Stimulated activated memory B cell treated with anti-CD40 and anti-IgM and Interleukin-4, amounts not matched to agents 10 μg/mL and 1 μg/mL and 100 μg/mL, for 72 hours (primary cell): Measurements from ENCODE around the gene CCDC85C.

ENCODE experiments used
- ATAC-seq: fragments of 150-1000 bp; cut with Tn5 transposase; 2 replicates; pipeline ENCODE4 v1.10.0; 2021
- H3K27ac Mint-ChIP-seq: one replicate; pipeline ENCODE4 v1.8.0; 2022; ENCODE audit warnings: mild to moderate bottlenecking, mixed read lengths
- H3K27me3 Mint-ChIP-seq: one replicate; pipeline ENCODE4 v1.8.0; 2022; ENCODE audit warnings: mixed read lengths
- H3K36me3 Mint-ChIP-seq: one replicate; pipeline ENCODE4 v1.8.0; 2022; ENCODE audit warnings: mixed read lengths
- H3K4me1 Mint-ChIP-seq: one replicate; pipeline ENCODE4 v1.8.0; 2022; ENCODE audit warnings: mixed read lengths
- H3K4me3 Mint-ChIP-seq: one replicate; pipeline ENCODE4 v1.8.0; 2022; ENCODE audit warnings: mild to moderate bottlenecking, moderate library complexity, mixed read lengths
- H3K9me3 Mint-ChIP-seq: one replicate; pipeline ENCODE4 v1.8.0; 2022; ENCODE audit warnings: mixed read lengths

The CCDC85C gene

DNA sequence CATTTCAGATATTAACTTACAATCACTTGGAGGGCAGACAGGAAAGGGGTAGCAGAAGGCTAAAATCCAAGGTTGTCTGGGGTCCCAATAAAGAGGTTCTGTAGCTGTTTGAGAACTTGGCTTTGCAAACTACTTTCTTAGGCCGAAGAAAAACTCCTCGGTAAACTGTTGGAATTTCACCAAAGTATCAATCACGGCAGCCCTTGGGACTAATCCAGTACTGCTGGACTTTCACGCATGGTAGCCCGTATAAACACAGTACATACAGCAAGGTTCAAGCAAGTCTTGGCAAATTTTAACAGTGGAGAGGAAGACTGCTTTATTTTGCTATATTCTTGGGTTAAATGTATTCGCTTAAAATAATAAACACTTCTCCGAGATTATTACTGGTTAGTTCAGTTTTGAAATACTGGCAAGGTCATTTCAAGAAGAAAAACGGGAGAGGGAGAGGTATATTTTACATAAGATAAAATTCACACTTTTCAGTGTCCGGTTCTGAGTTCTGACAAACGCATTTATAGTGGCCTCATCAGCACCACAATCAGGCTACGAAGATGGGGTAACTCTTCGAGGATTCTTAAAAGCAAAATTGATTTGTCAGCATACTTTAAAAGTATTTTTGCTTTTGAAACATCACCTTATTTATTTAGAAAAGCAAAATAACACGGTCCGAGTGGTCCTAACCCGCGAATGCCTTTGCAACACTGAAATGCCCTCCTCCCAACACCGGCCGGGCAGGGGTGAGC, 124.7 kb downstream of the CCDC85C start:
- Mint-ChIP-seq H3K27ac (peak overlapping the region; percentile 58), H3K27me3 (no peaks in the 10 kb centered on the region), H3K36me3 (peaks cover 6% of the 10 kb centered on the region), H3K9me3 (no peaks in the 10 kb centered on the region), H3K4me3 (peak overlapping the region; percentile 84), H3K4me1 (peaks cover 47% of the 10 kb centered on the region)
- no peak for ATAC-seq

GRCh38 chr14:99478128-99478527, 125.9 kb downstream of the CCDC85C start:
- Mint-ChIP-seq H3K4me1 (peaks cover 36% of the 10 kb centered on the region), H3K27ac (peak overlapping the region; percentile 58), H3K27me3 (no peaks in the 10 kb centered on the region), H3K4me3 (no peak overlapping the region), H3K36me3 (peaks cover 6% of the 10 kb centered on the region), H3K9me3 (no peaks in the 10 kb centered on the region)
- ATAC-seq, result no peak

DNA sequence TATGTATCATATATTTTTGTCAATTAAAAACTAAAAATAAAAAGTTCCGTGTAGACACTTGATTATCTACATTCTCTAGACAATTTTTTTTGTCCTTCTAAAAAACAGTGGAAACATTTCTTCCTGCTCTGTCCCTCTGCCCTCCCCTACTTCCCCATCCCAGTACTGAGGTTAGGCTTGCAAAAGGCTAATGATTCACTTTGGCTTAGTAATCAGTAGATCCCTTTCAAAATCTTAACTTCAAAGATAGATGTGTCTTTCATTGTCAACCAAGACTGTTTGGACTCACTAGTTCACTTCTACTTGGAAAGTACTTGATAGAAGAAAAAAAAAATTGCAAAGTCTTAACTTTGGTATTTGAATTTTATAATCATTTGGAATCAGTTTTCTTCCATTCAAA, 127.1 kb downstream of the CCDC85C start:
- no peaks in the 10 kb centered on the region for H3K27me3 Mint-ChIP-seq

DNA sequence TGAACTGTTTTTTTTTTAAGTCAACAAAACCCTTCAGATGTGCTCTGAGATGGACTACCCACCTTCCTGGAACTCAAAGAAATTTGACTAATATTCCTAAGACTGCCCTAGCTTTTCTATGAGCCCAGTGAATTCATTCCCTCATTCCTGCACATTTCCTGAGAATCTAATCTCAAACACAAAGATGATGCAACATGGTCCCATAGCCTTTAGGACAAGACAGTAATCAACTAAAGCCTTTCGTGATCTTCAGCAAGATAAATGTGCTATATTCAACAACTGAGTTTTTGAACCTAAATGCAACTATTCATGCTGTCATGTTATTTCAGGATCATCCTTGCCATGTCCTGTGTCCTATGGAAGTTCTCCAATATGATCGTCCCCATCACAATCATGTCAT, 128.3 kb downstream of the CCDC85C start:
- H3K36me3 Mint-ChIP-seq, result peaks cover 6% of the 10 kb centered on the region
- H3K4me3 Mint-ChIP-seq, result no peak overlapping the region
- no peak overlapping the region for H3K27ac Mint-ChIP-seq
- peaks cover 30% of the 10 kb centered on the region for H3K4me1 Mint-ChIP-seq
- H3K9me3 Mint-ChIP-seq, result no peaks in the 10 kb centered on the region
- ATAC-seq, result no peak
- H3K27me3 Mint-ChIP-seq, result no peaks in the 10 kb centered on the region

More for the DNA sequence above, 127.1 kb downstream of the CCDC85C start:
- no peak overlapping the region for H3K27ac Mint-ChIP-seq
- H3K9me3 Mint-ChIP-seq, result no peaks in the 10 kb centered on the region
- H3K4me3 Mint-ChIP-seq, result no peak overlapping the region
- H3K4me1 Mint-ChIP-seq, result peaks cover 27% of the 10 kb centered on the region
- H3K36me3 Mint-ChIP-seq, result peaks cover 6% of the 10 kb centered on the region
- no peak for ATAC-seq

DNA sequence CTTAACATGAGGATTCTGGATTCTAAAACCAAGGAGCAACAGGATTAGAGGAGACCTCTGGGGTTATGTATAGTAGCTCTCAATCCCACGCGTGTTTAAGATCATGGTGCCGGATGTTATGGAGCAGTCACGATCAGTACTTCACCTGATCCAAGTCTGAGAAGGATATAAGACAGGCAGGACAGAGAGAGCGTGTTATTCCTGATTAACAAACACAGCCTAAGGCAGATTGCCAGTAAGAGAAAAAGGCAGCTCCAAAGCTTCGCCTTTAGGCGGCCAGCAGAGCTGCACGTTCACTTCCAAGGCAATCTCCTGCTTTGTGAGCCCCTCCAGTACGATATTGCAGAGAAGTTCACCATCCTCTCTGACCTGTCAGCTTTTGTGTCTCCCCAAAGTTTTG, 128.8 kb downstream of the CCDC85C start:
- Mint-ChIP-seq H3K4me1 (peaks cover 35% of the 10 kb centered on the region), H3K4me3 (no peak overlapping the region), H3K27ac (no peak overlapping the region), H3K9me3 (no peaks in the 10 kb centered on the region), H3K27me3 (no peaks in the 10 kb centered on the region), H3K36me3 (peaks cover 6% of the 10 kb centered on the region)
- no peak for ATAC-seq

- Mint-ChIP-seq H3K4me1 (peaks cover 38% of the 10 kb centered on the region), H3K27me3 (no peaks in the 10 kb centered on the region), H3K9me3 (no peaks in the 10 kb centered on the region), H3K27ac (no peak overlapping the region), H3K4me3 (no peak overlapping the region), H3K36me3 (peaks cover 5% of the 10 kb centered on the region)
- no peak for ATAC-seq
These were observed 130.5 kb downstream of the CCDC85C start for GRCh38 chr14:99473458-99473857.

GRCh38 chr14:99472937-99473336, 131.1 kb downstream of the CCDC85C start:
- no peak for ATAC-seq
- Mint-ChIP-seq H3K27me3 (no peaks in the 10 kb centered on the region), H3K27ac (no peak overlapping the region), H3K36me3 (peaks cover under 1% of the 10 kb centered on the region), H3K9me3 (no peaks in the 10 kb centered on the region), H3K4me1 (peaks cover 38% of the 10 kb centered on the region), H3K4me3 (no peak overlapping the region)

DNA sequence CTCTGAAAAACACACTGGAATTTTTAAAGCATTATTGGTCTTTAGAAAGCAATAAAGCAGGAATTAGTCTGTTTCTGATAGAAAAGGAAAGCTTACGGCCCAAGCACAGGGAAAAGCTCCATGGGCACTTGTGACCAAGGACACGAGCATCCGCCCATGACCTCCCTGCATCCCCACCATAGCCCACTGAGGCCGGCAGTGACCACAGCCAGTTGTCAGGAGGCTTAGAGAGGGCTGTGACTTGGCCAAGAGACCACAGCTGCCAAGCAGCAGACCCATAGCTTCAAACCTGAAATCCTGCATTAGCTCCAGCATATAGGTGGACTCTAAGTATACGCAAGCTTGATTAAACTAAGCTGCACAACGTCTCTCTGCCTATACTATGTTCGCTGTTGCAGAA, 132.3 kb downstream of the CCDC85C start:
- ATAC-seq, result no peak
- Mint-ChIP-seq H3K27me3 (no peaks in the 10 kb centered on the region), H3K27ac (no peak overlapping the region), H3K36me3 (no peaks in the 10 kb centered on the region), H3K9me3 (no peaks in the 10 kb centered on the region), H3K4me3 (no peak overlapping the region), H3K4me1 (peaks cover 42% of the 10 kb centered on the region)

- Mint-ChIP-seq H3K27me3 (no peaks in the 10 kb centered on the region), H3K4me3 (no peak overlapping the region), H3K4me1 (peaks cover 38% of the 10 kb centered on the region), H3K9me3 (no peaks in the 10 kb centered on the region), H3K36me3 (peaks cover 15% of the 10 kb centered on the region), H3K27ac (no peak overlapping the region)
- no peak for ATAC-seq
These were observed 135.0 kb downstream of the CCDC85C start for GRCh38 chr14:99468836-99469592.

- no peak overlapping the region for H3K4me3 Mint-ChIP-seq
- ATAC-seq, result no peak
- H3K27me3 Mint-ChIP-seq, result no peaks in the 10 kb centered on the region
- peaks cover 36% of the 10 kb centered on the region for H3K4me1 Mint-ChIP-seq
- H3K27ac Mint-ChIP-seq, result no peak overlapping the region
- H3K9me3 Mint-ChIP-seq, result no peaks in the 10 kb centered on the region
- peaks cover 24% of the 10 kb centered on the region for H3K36me3 Mint-ChIP-seq
These were observed 135.9 kb downstream of the CCDC85C start for GRCh38 chr14:99468081-99468480.

DNA sequence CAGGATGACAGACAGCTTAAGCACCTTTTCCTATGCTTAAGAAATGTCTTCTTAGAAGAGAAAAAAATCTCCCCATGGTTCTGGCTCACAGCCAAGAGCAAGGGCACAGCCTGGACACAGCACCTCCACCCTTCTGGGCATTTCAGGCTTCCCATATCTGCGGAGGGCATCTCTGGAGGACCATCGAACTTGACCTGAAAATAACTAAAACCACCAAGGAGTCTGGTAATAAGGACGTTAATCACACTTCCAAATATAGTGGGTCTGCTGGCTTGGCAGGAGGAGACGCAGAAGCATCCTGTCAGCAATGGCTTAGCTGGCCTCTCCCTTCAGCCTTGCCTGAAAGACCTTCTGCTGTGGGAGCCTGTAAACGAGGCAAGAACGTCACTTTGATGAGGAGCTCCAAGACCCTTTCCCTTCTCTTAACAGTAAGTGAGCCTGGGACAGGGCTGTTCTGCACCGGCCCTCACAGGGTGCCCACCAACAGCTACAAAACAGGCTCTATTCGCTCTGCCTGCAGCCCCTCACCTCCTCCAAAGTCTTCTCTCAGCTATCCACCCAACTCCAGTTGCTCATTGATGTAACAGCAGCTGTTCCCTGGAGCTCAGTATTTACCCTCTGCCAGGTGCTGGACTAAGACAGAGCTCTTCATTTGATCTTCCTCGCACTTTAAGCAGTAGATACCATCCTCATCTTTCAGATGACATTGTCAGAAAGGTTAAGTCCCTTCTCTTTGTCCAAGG, 136.5 kb downstream of the CCDC85C start:
- H3K4me3 Mint-ChIP-seq, result no peak overlapping the region
- no peak overlapping the region for H3K27ac Mint-ChIP-seq
- ATAC-seq, result no peak
- H3K27me3 Mint-ChIP-seq, result no peaks in the 10 kb centered on the region
- peaks cover 33% of the 10 kb centered on the region for H3K4me1 Mint-ChIP-seq
- no peaks in the 10 kb centered on the region for H3K9me3 Mint-ChIP-seq
- peaks cover 30% of the 10 kb centered on the region for H3K36me3 Mint-ChIP-seq

GRCh38 chr14:99466758-99467157, 137.2 kb downstream of the CCDC85C start:
- ATAC-seq, result no peak
- Mint-ChIP-seq H3K9me3 (no peaks in the 10 kb centered on the region), H3K27ac (no peak overlapping the region), H3K4me3 (no peak overlapping the region), H3K36me3 (peaks cover 37% of the 10 kb centered on the region), H3K4me1 (peaks cover 33% of the 10 kb centered on the region), H3K27me3 (no peaks in the 10 kb centered on the region)

DNA sequence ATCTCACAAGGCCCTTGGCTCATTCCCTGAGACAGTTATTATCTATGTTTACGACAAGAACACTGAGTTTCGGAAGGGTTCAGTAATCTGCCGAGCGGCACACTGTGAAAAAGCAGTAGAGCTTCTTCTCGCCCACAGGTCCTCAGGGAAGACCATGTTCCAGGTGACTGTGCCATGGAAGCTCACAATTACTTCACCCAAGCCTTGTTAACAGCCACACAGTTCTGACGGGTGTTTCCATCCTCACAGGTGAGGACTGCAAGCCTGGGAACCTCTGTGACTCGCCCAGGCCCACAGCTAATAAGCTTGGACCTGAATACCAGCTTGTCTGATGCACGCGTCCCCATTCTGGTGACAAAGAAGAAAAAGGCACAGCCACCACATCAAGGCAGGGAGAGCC, 138.7 kb downstream of the CCDC85C start:
- Mint-ChIP-seq H3K27ac (no peak overlapping the region), H3K4me3 (no peak overlapping the region), H3K27me3 (no peaks in the 10 kb centered on the region), H3K4me1 (peaks cover 24% of the 10 kb centered on the region), H3K9me3 (no peaks in the 10 kb centered on the region), H3K36me3 (peaks cover 49% of the 10 kb centered on the region)
- no peak for ATAC-seq

DNA sequence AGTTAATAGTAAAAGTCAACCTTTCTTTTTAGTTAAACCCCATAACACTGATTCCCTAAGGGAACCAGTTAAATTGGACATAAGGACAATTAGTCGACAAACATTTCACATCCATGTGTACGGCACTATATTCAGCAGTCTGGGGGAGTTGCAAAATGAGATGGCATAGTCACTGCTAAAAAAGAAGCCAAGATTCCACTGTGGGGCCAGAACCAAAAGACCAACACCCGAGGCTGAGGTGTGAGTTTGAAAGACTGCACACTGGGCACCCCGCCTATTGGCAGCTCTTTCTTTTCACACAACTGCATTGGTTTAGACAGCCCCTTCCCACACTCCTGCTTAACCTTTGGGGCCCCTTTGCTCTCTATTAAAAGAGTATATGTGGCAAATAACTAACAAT, 140.0 kb downstream of the CCDC85C start:
- H3K4me1 Mint-ChIP-seq, result peaks cover 16% of the 10 kb centered on the region
- no peaks in the 10 kb centered on the region for H3K9me3 Mint-ChIP-seq
- H3K36me3 Mint-ChIP-seq, result peaks cover 56% of the 10 kb centered on the region
- no peak overlapping the region for H3K27ac Mint-ChIP-seq
- H3K4me3 Mint-ChIP-seq, result no peak overlapping the region
- no peaks in the 10 kb centered on the region for H3K27me3 Mint-ChIP-seq
- ATAC-seq, result no peak

DNA sequence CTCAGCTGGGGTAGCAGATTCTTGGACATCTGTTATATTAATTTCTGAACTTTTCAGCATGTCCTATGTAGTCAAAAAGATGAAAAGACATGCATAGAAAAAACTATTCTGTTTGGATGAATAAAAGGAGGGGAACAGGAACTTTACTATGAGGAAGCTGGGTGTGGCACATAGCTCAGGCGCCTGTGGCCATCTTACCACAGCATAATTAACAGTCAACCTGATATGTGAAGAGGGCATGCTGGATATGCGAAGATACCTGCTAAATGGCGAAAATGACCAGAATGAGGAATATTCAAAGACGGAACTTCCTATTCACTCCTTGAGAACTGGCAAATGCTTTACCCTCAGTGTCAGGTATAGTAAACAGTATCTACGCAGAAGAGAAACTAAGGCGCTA, 141.8 kb downstream of the CCDC85C start:
- Mint-ChIP-seq H3K4me1 (no peaks in the 10 kb centered on the region), H3K27me3 (no peaks in the 10 kb centered on the region), H3K36me3 (peaks cover 65% of the 10 kb centered on the region), H3K4me3 (no peak overlapping the region), H3K9me3 (no peaks in the 10 kb centered on the region), H3K27ac (no peak overlapping the region)
- no peak for ATAC-seq
